T-helper 9 cell (primary cell): ENCODE results near the gene MLXIPL.
"Not testable (repeated sequence)": the region's sequence is repeated elsewhere in the genome, so short reads cannot be mapped to it uniquely, and the experiment has no call there.

Experiments
- DNase-seq: peaks from one replicate; pipeline ENCODE4 v3.0.0-alpha.2; 2020

MLXIPL gene

DNA sequence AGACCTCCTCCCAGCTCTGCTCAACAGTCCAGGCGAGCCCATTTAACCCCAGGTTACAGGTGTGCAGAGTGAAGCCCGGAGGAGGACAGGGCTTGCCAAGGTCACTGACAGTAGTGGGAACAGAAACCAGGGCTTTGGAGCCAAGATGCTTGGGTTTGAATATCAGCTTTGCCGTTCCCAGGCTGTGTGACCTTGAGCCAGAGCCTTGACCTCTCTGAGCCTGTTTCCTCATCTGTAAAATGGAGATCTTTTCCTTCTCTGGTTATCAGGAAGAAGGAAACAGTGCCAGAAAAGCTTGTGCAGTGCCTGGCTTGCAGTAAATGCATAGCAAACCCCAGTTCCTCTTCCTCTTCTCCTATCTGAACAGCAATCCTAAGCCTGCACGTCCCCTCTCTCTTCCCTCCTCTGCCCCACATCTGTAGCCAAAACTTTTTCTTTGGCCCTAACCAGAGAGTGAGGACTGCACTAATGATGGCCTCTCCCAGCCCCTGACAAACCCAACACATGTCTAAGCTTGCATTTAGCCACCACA lies 21.4 kb upstream of the MLXIPL start:
- no peak for DNase-seq

DNA sequence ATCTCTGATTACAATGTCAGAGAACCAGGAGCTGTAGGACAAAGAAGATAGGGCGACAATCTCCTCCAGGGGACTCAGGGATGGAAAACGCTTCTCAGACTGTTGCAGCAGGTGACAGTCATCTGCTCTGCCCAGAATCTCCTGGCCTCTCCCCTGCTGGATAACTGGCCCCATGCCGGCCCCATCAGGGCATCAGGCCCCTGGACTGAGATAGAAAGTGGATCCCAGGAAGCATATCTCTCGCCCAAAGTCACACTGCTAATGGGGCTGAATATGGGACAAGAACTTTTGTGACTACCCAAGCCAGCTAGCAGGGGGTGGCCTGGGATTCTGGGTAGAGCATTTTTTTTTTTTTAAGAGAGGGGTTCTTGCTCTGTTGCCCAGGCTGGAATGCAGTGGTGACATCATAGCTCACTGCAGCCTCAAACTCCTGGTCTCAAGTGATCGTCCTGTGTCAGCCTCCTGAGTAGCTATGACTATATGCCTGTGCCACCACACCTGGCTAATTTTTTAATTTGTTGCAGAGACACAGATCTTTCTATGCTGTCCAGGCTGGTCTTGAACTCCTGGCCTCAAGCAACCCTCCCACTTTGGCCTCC lies 20.5 kb upstream of the MLXIPL start:
- no peak for DNase-seq

DNA sequence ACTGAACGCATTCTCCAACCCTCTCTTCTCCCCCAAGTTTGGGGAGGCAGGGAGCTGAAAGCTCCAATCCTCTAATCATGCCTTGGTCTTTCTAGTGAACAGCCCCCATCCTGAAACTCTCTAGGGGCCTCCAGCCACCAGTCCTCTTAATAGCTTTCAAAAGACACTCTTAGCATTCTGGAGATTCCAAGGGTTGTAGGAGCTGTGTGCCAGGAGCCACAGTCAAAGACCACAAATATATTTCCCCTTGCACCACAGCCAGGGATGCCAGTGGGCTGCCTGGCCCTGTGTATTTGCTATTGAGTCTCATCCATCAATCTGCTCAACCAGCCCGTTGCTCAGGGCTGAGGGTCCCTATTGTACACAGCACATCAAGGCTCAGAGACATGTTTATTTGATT lies 18.5 kb upstream of the MLXIPL start:
- DNase-seq: no peak

DNA sequence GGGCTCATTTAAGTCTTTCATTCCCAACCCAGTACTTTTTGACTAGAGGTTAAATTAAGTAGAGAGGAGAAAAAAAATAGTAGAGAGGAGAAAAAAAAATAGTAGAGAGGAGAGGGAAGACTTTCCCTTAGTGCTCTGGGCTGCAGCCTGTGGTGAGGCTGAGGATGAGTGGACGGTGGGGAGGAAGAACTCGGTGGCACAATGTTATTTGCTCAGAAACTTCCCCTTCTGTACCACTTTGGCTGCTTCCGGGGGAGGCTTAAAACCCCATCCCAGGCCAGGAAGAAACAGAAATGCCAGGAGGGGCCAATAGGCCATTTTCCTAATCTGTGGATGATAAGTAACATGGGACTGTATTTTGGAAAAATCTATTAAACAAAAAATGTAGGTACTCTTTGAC lies 14.6 kb upstream of the MLXIPL start:
- no peak for DNase-seq

DNA sequence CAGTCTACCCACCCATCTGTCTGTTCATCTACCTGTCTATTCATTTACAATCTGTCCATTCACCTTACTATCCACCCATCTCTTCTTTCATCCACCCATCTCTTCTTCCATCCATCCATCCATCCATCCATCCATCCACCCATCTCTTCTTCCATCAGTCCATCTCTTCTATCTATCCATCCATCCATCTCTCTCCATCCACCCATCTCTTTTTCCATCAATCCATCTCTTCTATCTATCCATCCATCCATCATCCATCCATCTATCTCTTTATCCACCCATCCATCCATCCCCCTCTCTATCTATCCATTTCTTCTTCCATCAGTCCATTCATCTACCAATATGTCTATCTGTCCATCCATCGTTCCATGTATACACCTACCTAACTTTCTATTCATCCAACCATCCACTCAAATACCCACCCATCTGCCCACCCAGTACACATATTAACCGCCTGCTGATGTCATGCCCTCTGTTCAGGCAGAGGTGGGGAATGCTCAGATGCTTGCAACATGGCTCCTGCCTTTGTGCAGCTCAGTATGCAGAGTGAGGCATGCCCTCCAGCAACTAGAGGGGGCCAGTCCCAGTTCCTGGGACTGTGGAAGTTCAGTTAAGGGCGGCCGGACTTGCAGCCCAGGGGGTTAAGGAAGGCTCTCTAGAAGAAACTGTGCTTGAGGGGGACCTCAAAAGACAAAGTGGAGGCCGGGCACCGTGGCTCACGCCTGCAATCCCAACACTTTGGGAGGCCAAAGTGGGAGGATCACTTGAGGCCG lies 11.3 kb upstream of the MLXIPL start:
- DNase-seq: no peak

DNA sequence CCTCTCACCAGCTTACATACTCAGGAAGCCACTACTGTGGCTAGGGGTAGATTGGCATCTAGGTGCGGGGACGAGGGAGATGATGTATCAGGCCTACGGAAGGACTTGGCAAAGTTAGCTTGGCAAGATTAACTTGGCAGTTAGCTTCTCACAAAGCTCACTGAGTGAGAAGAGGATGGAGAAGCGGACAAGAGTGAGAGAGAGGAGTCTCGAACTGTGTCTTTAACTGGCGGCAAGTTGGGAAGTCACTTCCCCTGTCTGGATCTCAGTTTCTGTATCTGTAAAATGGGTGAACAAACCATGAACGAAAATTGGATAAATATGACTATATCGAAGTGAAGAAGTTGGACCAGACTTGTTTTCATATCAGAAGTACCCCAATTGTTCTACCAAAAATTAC lies 9.5 kb upstream of the MLXIPL start:
- no peak for DNase-seq

DNA sequence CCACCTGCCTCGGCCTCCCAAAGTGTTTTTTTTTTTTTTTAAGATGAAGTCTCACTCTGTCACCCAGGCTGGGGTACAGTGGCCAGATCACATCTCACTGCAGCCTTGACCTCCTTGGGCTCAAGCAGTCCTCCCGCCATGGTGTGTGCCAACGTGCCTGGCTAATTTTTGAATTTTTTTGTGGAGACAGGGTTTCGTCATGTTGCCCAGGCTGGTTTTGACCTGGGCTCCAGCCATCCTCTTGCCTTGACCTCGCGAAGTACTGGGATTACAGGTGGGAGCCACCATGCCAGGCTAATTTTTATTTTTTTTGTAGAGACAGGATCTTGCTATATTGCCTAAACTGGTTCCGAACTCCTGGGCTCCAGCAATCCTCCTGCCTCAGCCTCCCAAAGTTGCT lies 9.0 kb upstream of the MLXIPL start:
- no peak for DNase-seq

DNA sequence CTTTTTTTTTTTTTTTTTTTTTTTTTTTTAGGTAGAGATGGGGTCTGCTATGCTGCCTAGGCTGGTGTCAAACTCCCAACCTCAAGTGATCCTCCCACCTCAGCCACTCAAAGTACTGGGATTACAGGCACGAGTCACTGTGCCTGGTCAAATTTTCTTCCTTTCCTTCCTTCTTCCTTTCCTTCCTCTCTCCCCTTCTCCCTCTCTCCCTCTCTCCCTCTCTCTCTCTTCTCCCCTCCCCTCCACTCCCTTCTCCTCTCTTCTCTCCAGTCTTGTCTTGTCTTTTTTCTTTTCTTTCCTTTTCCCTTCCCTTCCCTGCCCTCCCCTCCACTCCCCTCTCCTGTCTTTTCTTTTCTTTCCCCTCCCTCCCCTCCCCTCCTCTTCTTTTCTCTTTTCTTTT lies 7.2 kb upstream of the MLXIPL start:
- no peak for DNase-seq

DNA sequence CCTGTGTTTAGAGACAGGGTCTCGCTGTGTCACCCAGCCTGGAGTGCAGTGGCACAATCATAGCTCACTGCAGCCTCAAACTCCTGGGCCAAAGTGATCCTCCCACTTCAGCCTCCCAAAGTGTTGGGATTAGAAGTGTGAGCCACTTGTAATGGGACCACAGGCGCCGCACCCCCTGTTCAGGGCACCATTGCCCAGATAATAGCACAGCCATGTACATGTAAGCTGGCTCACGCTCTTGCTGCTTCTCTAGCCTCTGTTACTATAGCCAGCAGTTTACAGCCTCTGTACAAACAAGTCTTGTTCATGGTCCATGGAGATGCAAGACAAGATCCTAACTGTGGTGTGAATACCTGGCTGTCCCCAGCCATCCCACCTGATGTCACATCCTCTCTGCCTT lies 4.2 kb upstream of the MLXIPL start:
- DNase-seq: no peak

DNA sequence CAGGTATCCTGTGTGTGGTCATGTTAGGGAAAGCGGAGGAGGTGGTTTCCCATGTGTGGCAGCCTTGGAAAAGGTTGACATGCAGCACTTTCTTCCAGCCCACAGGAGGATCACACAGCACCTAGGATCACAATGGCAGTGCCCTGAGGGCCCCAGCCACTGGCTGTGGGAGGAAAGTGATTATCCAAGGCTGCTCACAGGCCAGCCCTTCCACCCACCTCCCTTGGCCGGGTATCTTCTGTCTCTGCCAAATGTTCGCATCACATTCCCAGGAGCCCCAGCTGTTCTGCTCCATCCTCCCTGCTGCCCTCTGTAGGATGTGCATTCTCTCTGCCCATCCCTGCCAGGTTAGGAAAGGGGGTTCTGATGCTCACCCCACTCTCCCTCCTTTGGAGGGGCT lies 2.5 kb upstream of the MLXIPL start:
- DNase-seq: no peak

DNA sequence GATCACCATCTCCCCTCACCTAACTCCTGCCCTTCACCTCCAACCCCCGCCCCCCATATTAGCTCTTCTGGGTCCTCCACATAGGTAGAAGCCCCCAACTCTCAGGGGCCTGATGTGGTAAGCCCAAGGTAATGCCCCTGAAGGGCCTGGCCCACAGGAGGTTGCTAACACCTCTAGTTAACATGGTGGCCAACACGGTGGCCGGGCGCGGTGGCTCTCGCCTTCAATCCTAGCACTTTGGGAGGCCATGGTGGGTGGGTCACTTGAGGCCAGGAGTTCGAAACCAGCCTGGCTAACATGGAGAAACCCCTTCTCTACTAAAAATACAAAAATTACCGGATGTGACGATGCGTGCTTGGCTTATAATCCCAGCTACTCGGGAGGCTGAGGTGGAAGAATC lies 954 bp upstream of the MLXIPL start:
- no peak for DNase-seq

DNA sequence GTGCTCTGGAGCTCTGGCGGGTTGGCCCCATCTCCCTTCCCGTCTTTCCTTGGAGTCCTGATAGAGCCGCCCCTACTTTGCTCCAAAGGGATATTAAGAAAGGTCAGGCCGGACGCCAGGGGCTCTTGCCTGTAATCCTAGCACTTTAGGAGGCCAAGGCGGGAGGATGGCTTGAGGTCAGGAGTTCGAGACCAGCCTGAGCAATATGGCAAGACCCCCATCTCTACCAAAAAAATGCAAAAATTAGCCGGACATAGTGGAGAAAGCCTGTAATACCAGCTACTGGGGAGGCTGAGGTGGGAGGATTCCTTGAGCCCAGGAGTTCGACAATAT lies 313 bp upstream of the MLXIPL start:
- DNase-seq: no peak

DNA sequence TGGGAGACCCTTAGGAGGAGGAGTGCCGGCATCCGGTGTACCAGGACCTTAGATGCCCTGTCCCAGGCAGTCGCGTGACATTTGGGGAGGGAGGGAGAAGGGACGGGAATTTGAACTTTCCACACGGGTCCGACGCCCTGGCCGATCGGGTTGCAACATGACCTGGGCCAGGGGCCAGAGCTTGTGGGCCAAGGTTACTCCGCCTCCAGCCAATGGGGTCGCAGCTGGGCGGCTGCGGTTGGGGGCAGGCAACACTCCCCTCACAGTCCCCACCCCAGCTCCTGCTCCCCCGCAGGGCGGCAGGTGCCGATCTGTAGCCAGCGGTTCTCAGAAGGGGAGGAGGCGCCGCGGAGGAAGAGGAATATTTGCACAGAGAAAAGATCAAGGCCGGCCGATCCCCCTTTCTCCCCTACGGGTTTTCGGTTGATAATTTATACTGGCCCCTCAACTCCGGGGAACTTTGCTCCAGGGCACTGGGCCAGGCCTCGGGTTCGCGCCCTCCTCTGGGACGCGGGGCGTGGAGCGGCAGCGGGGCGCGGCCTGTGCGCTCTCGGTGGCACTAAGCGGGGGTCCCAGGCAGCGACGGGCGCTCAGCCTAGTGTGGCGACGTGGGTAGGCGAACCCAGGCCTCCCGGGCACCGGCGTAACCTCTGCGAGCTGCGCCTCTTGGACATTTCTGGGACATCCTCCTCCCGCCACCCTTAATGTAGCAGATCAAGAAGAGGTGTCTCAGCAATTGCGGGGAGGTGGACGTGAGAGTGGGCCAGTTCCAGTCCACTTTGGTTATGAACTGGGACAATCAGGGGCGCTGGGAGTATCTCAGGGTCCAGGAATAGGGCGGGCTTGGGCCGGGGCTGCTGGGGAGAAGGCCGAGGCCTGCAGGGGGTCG lies 1.2 kb downstream of the MLXIPL start:
- no peak for DNase-seq

DNA sequence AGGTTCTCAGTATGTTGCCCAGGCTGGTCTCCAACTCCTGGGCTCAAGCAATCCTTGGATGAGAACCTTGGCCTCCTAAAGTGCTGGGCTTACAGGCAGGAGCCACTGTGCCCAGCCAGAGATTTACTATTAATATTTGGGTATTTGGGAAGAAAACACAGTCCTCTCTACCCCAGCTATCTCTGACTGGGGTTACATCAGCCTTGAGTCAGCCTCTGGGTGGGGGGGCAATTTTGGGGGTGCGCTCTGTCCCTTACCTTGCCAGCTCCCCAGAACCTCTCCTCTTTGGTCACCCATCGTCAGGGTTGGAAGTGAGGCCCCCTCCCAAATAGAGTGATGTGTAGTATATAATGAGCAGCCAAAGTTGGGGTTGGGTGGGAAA lies 1.8 kb downstream of the MLXIPL start:
- DNase-seq: no peak

DNA sequence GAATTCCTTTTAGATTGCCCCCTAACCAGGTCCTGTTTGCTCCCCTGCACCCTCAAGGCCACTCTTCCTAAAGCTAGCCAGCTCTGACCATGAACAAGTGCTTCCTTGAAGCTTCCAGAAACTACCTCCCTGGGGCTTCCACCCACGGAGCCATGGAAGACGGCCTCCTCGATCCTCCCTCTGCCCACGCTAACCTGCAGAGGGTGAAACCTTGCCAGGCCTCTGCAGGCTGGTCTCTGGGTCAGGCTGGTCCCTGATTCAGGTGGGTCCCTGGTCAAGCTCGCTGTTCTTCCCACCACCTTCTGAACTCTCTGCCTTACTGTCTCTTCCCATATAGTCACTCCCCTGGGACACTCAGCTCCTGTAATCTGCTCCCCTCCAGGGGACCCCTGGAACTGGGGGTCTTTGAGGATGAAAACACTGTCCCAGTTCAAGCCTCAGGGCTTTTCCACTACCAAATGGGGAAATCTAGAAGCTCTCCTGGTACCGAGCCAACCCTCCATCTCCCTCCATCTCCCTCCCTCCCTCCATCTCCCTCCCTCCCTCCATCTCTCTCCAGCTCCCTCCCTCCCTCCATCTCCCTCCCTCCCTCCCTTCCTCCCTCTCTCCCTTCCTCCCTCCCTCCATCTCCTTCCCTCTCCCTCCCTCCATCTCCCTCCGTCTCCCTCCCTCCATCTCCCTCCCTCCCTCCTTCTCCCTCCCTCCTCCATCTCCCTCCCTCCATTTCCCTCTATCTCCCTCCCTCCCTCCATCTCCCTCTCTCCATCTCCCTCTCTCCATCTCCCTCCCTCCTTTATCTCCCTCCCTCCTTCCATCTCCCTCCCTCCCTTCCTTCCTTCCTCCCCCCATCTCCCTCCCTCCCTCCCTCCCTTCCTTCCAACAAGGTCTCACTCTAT lies 2.9 kb downstream of the MLXIPL start:
- DNase-seq: no peak

DNA sequence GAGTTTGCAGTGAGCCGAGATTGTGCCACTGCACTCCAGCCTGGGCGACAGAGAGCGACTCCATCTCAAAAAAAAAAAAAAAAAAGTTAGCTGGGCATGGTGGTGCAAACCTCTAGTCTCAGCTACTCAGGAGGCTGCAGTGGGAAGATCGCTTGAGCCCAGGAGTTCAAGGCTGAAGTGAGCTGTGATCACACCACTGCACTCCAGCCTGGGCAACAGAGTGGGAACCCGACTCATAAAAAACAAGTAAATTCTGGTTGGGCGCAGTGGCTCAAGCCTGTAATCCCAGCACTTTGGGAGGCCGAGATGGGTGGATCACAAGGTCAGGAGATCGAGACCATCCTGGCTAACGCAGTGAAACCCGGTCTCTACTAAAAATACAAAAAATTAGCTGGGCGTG lies 4.9 kb downstream of the MLXIPL start:
- not testable (repeated sequence) for DNase-seq

DNA sequence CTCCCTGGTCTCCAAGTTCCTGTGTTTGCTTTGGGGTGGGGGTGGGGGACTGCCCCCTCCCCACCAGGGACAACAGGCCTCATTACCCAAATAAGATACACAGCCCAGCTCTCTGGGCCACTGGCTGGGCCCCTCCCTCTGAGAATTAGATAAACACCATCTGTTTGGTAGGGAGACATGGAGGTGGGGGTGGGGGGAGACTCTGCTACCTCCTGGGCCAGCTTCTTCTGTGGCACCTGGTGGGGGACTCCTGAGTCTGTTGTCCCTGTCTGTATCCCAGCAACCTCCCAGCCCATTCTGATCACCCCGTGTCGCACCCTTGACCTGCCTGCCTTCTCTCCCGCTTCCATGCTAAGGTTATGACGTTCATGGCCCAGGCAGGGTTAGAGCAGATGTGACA lies 5.8 kb downstream of the MLXIPL start:
- DNase-seq: no peak

DNA sequence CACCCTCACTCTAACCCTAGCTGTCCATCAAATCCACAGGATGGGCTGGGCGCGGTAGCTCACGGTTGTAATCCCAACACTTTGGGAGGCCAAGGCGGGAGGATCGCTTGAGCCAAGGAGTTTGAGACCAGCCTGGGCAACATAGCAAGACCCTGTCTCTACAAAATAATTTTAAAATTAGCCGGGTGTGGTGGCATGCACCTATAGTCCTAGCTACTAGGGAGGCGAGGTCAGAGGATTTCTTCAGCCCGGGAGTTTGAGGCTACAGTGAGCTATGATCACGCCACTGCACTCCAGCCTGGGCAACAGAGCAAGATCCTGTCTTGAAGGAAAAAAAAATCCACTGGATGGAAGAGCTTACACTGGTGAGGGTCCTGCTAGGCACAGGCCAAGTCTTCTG lies 6.8 kb downstream of the MLXIPL start:
- not testable (repeated sequence) for DNase-seq

DNA sequence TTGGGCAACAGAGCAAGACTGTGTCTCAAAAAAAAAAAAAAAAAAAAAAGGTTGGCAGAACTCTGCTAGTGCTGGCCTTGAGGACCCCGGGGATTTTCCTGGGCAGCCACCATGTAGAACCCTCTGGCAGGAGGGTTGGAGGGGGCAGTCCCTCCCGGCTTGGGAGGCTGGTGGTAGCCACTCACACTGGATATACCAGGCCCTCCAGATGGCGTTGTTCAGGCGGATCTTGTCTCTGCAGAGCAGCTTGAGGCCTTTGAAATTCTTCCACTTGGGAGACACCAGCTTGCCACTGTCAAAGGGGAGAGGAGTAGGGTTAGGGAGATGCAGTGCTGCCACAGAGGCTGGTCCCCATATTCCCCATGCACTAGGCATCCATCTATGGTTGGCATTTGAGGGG lies 8.4 kb downstream of the MLXIPL start:
- no peak for DNase-seq

DNA sequence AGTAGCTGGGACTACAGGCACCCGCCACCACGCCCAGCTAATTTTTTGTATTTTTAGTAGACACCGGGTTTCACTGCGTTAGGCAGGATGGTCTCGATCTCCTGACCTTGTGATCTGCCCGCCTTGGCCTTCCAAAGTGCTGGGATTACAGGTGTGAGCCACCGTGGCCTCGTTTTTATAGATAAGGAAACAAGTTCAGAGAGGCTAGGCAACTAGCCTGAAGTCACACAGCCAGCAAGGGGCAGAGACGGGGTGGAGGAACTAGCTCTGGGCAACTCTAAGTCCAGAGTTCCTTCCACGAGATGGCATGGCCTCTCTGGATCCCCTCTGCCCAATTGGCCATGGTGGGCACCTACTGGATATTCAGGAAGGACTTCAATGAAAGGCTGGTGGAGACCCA lies 9.4 kb downstream of the MLXIPL start:
- not testable (repeated sequence) for DNase-seq

DNA sequence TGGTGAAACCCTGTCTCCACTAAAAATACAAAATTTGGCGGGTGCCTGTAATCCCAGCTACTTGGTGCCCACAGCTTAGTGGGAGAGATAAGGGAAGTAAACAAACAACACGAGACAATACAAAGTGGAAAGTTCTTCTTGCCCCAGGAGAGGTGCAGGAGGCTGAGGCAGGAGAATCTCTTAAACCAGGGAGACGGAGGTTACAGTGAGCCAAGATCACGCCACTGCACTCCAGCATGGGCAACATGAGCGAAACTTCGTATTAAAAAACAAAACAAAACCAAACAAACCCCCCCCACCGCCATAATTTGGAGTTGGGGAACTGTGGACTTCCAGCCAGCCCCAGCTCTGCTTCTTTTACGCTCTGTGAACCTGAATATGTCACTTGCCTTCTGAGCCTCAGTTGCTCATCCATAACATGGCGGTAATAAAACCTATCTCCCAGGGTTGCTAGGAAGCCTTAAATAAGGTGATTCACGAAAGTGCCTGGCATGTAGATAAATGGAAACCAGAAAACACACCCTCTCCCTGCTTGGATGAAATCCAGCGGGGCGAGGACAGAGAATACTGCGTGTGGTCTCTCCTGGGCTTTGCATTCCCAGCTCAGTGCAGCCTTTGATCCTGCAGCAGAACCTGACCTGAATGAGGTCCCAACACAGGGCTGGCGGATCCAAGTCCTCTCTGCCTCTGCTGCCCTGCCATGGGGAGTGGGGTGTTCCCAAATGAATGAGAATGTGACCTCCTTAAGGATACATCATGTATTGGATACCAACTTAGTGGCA lies 10.2 kb downstream of the MLXIPL start:
- DNase-seq: no peak
